Left ventricle myocardium inferior (tissue), 1 donor: ENCODE results near the gene C1QTNF1. TPM values are rescaled to one million over a fixed set of nuclear protein-coding genes. Genes with fewer than 3 reads are reported as not detected.

Source experiments
- DNase-seq: peaks from one replicate; pipeline ENCODE4 v3.0.0-alpha.2; 2020
- H3K27ac ChIP-seq: fragments of 200-600 bp; replicated peaks from 2 replicates; pipeline ENCODE4 v1.8.0; 2021
- H3K27me3 ChIP-seq: fragments of 200-600 bp; 2 replicates; pipeline ENCODE4 v1.8.0; 2021; ENCODE audit warnings: low read depth
- H3K36me3 ChIP-seq: fragments of 200-600 bp; 2 replicates; pipeline ENCODE4 v1.8.0; 2021
- H3K4me1 ChIP-seq: fragments of 200-600 bp; 2 replicates; pipeline ENCODE4 v1.8.0; 2021
- H3K4me3 ChIP-seq: fragments of 200-600 bp; 2 replicates; pipeline ENCODE4 v1.8.0; 2021; ENCODE audit warnings: mild to moderate bottlenecking, moderate library complexity
- H3K9me3 ChIP-seq: fragments of 200-600 bp; replicated peaks from 2 replicates; pipeline ENCODE4 v1.8.0; 2021
- CTCF ChIP-seq: fragments of 200-600 bp; IDR thresholded peaks from 2 replicates; pipeline ENCODE4 v1.8.0; 2021; ENCODE audit warnings: antibody characterized with exemption, mild to moderate bottlenecking, borderline replicate concordance
- intact Hi-C: fragments of 100-400 bp; cut with micrococcal nuclease; formaldehyde crosslinking; loops from one replicate; pipeline ENCODE4 v1.11.0; 2022
- total RNA-seq: library from RNA; stranded (reverse); fragmentation: NEBNext Ultra II Directional; extraction: Animal tissue kit (Norgen Biotek cat#: 25700); gene quantifications from one replicate; pipeline ENCODE4 v1.2.1, GENCODE V29; 2021
- donor health status: DM: no; HTN: yes; CAD: no; lungs with severe emphysema.

The C1QTNF1 gene
- total RNA-seq, 1 donor from 2014 or later: 146 TPM

- Histone ChIP-seq H3K36me3 (peaks cover 74% of the 10 kb centered on the region), H3K27me3 (no peaks in the 10 kb centered on the region), H3K27ac (no peak overlapping the region), H3K9me3 (no peaks in the 10 kb centered on the region), H3K4me1 (peaks cover 49% of the 10 kb centered on the region), H3K4me3 (no peak overlapping the region)
- intact Hi-C loops: no loop called here
- no peak for DNase-seq
- TF ChIP-seq CTCF: no peak
Observed at GRCh38 chr17:78995761-78996451, 28.1 kb upstream of the C1QTNF1 start.

- Histone ChIP-seq H3K27me3 (no peaks in the 10 kb centered on the region), H3K4me3 (no peak overlapping the region), H3K27ac (no peak overlapping the region), H3K4me1 (peaks cover 52% of the 10 kb centered on the region), H3K36me3 (peaks cover 65% of the 10 kb centered on the region), H3K9me3 (no peaks in the 10 kb centered on the region)
- TF ChIP-seq CTCF: no peak
- intact Hi-C loops: no loop called here
- no peak for DNase-seq
Observed at GRCh38 chr17:78996781-78997201, 27.2 kb upstream of the C1QTNF1 start.

- H3K4me1 ChIP-seq: peaks cover 52% of the 10 kb centered on the region
- H3K4me3 ChIP-seq: no peak overlapping the region
- peak overlapping the region; percentile 74 for H3K27ac ChIP-seq
- peaks cover 60% of the 10 kb centered on the region for H3K36me3 ChIP-seq
- H3K27me3 ChIP-seq: no peaks in the 10 kb centered on the region
- intact Hi-C loops: no loop called here
- H3K9me3 ChIP-seq: no peaks in the 10 kb centered on the region
- DNase-seq: no peak
- TF ChIP-seq CTCF: no peak
Observed at GRCh38 chr17:78997231-78997741, 26.7 kb upstream of the C1QTNF1 start.

GRCh38 chr17:78997881-78998280 lies 26.1 kb upstream of the C1QTNF1 start:
- TF ChIP-seq CTCF: no peak
- DNase-seq: no peak
- Histone ChIP-seq H3K4me3 (no peak overlapping the region), H3K36me3 (peaks cover 54% of the 10 kb centered on the region), H3K4me1 (peaks cover 53% of the 10 kb centered on the region), H3K9me3 (no peaks in the 10 kb centered on the region), H3K27me3 (no peaks in the 10 kb centered on the region), H3K27ac (peak overlapping the region; percentile 74)
- intact Hi-C loops: no loop called here

GRCh38 chr17:78998311-78999055 lies 25.5 kb upstream of the C1QTNF1 start:
- Histone ChIP-seq H3K4me3 (no peak overlapping the region), H3K27ac (peak overlapping the region; percentile 74), H3K27me3 (no peaks in the 10 kb centered on the region), H3K36me3 (peaks cover 52% of the 10 kb centered on the region), H3K9me3 (no peaks in the 10 kb centered on the region), H3K4me1 (peaks cover 53% of the 10 kb centered on the region)
- intact Hi-C loops: no loop called here
- peak; percentile 38 for TF ChIP-seq CTCF
- peak; percentile 67 for DNase-seq
